ENCODE results near the gene TMEM82. TPM values are rescaled to one million over a fixed set of nuclear protein-coding genes. Genes with fewer than 3 reads are reported as not detected.

TMEM82 gene
- polyA plus RNA-seq, 1 donor from 2014 or later: not detected

- Histone ChIP-seq H2AFZ (ENCODE audit: low read depth, low read length) (no peak overlapping the region), H3K9ac (ENCODE audit: low read length) (no peak overlapping the region), H3K36me3 (ENCODE audit: insufficient read depth, low read length) (no peaks in the 10 kb centered on the region), H3K9me2 (ENCODE audit: insufficient read depth, low read length) (no peaks in the 10 kb centered on the region), H3K27ac (ENCODE audit: low read length) (no peak overlapping the region), H3K79me2 (replicated peaks; ENCODE audit: insufficient read depth, low read length) (no peaks in the 10 kb centered on the region), H4K20me1 (ENCODE audit: insufficient read depth) (no peaks in the 10 kb centered on the region), H3K4me2 (ENCODE audit: low read length) (no peak overlapping the region), H3K9me3 (ENCODE audit: low read length) (no peaks in the 10 kb centered on the region), H3K4me3 (ENCODE audit: low read length) (no peak overlapping the region), H3F3A (ENCODE audit: insufficient read depth, low read length, poor library complexity, severe bottlenecking) (no peaks in the 10 kb centered on the region), H3K27me3 (ENCODE audit: insufficient read depth, low read depth, low read length) (no peaks in the 10 kb centered on the region)
- TF ChIP-seq CTCF (IDR thresholded peaks at IDR 0.05; ENCODE audit: poor library complexity, severe bottlenecking): no peak
- TF ChIP-seq SMC3 (conservative IDR thresholded peaks at IDR 0.05; ENCODE audit: poor library complexity): no peak
- no peak for TF ChIP-seq MXI1 (conservative IDR thresholded peaks at IDR 0.05; ENCODE audit: poor library complexity, severe bottlenecking)
- no peak for TF ChIP-seq POLR2AphosphoS5 (IDR thresholded peaks at IDR 0.05)
- TF ChIP-seq TAF1 (IDR thresholded peaks at IDR 0.05; ENCODE audit: low read depth): no peak
- TF ChIP-seq EZH2 (IDR thresholded peaks at IDR 0.05; ENCODE audit: borderline replicate concordance, insufficient read depth, low read length, poor library complexity, severe bottlenecking): no peak
- TF ChIP-seq REST (IDR thresholded peaks at IDR 0.05; ENCODE audit: borderline replicate concordance): no peak
- TF ChIP-seq RAD21 (conservative IDR thresholded peaks at IDR 0.05): no peak
- TF ChIP-seq EP300 (conservative IDR thresholded peaks at IDR 0.05; ENCODE audit: poor library complexity, severe bottlenecking): no peak
Observed at GRCh38 chr1:15730936-15731335, 11.4 kb upstream of the TMEM82 start.

GRCh38 chr1:15731735-15732685, 10.3 kb upstream of the TMEM82 start:
- Histone ChIP-seq H3K36me3 (ENCODE audit: insufficient read depth, low read length) (no peaks in the 10 kb centered on the region), H3K4me2 (ENCODE audit: low read length) (no peak overlapping the region), H4K20me1 (ENCODE audit: insufficient read depth) (no peaks in the 10 kb centered on the region), H3K9me3 (ENCODE audit: low read length) (no peaks in the 10 kb centered on the region), H3K27me3 (ENCODE audit: insufficient read depth, low read depth, low read length) (no peaks in the 10 kb centered on the region), H3F3A (ENCODE audit: insufficient read depth, low read length, poor library complexity, severe bottlenecking) (no peaks in the 10 kb centered on the region), H2AFZ (ENCODE audit: low read depth, low read length) (no peak overlapping the region), H3K9me2 (ENCODE audit: insufficient read depth, low read length) (no peaks in the 10 kb centered on the region), H3K9ac (ENCODE audit: low read length) (no peak overlapping the region), H3K27ac (ENCODE audit: low read length) (no peak overlapping the region), H3K79me2 (replicated peaks; ENCODE audit: insufficient read depth, low read length) (no peaks in the 10 kb centered on the region), H3K4me3 (ENCODE audit: low read length) (no peak overlapping the region)
- no peak for TF ChIP-seq SMC3 (conservative IDR thresholded peaks at IDR 0.05; ENCODE audit: poor library complexity)
- TF ChIP-seq RAD21 (conservative IDR thresholded peaks at IDR 0.05): no peak
- TF ChIP-seq EP300 (conservative IDR thresholded peaks at IDR 0.05; ENCODE audit: poor library complexity, severe bottlenecking): no peak
- no peak for TF ChIP-seq REST (IDR thresholded peaks at IDR 0.05; ENCODE audit: borderline replicate concordance)
- TF ChIP-seq EZH2 (IDR thresholded peaks at IDR 0.05; ENCODE audit: borderline replicate concordance, insufficient read depth, low read length, poor library complexity, severe bottlenecking): no peak
- no peak for TF ChIP-seq POLR2AphosphoS5 (IDR thresholded peaks at IDR 0.05)
- no peak for TF ChIP-seq TAF1 (IDR thresholded peaks at IDR 0.05; ENCODE audit: low read depth)
- no peak for TF ChIP-seq MXI1 (conservative IDR thresholded peaks at IDR 0.05; ENCODE audit: poor library complexity, severe bottlenecking)
- no peak for TF ChIP-seq CTCF (IDR thresholded peaks at IDR 0.05; ENCODE audit: poor library complexity, severe bottlenecking)
